Naive B cell (primary cell): ENCODE measurements around the gene TSPY2. TPM values are rescaled to one million over a fixed set of nuclear protein-coding genes. Genes with fewer than 3 reads are reported as not detected.
"Not testable (repeated sequence)": the region's sequence is repeated elsewhere in the genome, so short reads cannot be mapped to it uniquely, and the experiment has no call there.

ENCODE experiments used
- ATAC-seq, 2 donors: fragments of 150-1000 bp; cut with Tn5 transposase; 2 replicates each; pipeline ENCODE4 v1.10.0; 2021; ENCODE audit warnings: low read depth in 2 of 2, mild to moderate bottlenecking in 2 of 2, moderate library complexity in 2 of 2
- DNase-seq: peaks from one replicate; pipeline ENCODE4 v3.0.0; 2022
- H3K27ac Mint-ChIP-seq, 6 donors: one replicate each; pipeline ENCODE4 v1.8.0; 2020 to 2022; ENCODE audit warnings: mild to moderate bottlenecking in 6 of 6, mixed read lengths in 6 of 6, moderate library complexity in 5 of 6, inconsistent platforms in 2 of 6
- H3K27me3 Mint-ChIP-seq, 3 donors: one replicate each; pipeline ENCODE4 v1.8.0; 2021 to 2022; ENCODE audit warnings: mixed read lengths in 3 of 3, mild to moderate bottlenecking in 1 of 3
- H3K36me3 Mint-ChIP-seq, 2 donors: one replicate each; pipeline ENCODE4 v1.8.0; 2020 to 2022; ENCODE audit warnings: mixed read lengths in 2 of 2, inconsistent platforms in 1 of 2, mild to moderate bottlenecking in 1 of 2
- H3K4me1 Mint-ChIP-seq, 3 donors: one replicate each; pipeline ENCODE4 v1.8.0; 2020 to 2022; ENCODE audit warnings: mixed read lengths in 3 of 3, inconsistent platforms in 1 of 3, mild to moderate bottlenecking in 1 of 3, moderate library complexity in 1 of 3
- H3K4me3 Mint-ChIP-seq, 8 donors: one replicate each; pipeline ENCODE4 v1.8.0; 2020 to 2022; ENCODE audit warnings: mild to moderate bottlenecking in 8 of 8, mixed read lengths in 8 of 8, moderate library complexity in 8 of 8, inconsistent platforms in 2 of 8
- H3K9me3 Mint-ChIP-seq, 7 donors: one replicate each; pipeline ENCODE4 v1.8.0; 2020 to 2022; ENCODE audit warnings: mixed read lengths in 7 of 7, mild to moderate bottlenecking in 5 of 7, inconsistent platforms in 2 of 7, moderate library complexity in 1 of 7
- polyA plus RNA-seq, 6 donors: library from polyadenylated mRNA; unstranded; fragments of 300-500 nt; fragmentation: Illumina TruSeq; gene quantifications; one replicate each; pipeline ENCODE4 v1.2.3, GENCODE V29; 2021; ENCODE audit warnings: low read depth in 6 of 6

The TSPY2 gene, protein sequence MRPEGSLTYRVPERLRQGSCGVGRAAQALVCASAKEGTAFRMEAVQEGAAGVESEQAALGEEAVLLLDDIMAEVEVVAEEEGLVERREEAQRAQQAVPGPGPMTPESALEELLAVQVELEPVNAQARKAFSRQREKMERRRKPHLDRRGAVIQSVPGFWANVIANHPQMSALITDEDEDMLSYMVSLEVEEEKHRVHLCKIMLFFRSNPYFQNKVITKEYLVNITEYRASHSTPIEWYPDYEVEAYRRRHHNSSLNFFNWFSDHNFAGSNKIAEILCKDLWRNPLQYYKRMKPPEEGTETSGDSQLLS
- polyA plus RNA-seq: not detected

DNA sequence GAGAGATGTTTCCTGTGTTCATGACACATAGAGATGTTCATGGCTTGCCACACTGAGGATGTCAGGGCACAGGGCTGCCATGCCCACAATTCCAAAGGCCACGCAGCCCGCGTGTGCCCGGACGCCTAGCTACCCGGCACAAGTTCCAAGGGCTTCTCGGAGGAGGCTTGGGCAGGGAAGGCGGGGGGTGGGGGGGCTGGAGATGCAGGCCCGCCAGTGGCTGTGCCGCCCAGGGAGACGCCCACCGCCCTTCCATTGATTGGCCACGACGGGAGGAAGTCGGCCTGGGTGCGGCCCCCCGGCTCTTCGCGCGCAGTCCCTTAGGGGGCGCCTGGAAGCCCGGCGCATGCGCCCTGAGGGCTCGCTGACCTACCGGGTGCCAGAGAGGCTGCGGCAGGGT is at the start of gene TSPY2:
TSS of gene TSPY2 (plus strand) at position 301 of the 400 bp plus-strand sequence. CDS start at position 347, 46 bp downstream.
- not testable (repeated sequence) for H3K4me3 Mint-ChIP-seq, DNase-seq, H3K27me3 Mint-ChIP-seq, H3K9me3 Mint-ChIP-seq, ATAC-seq, H3K36me3 Mint-ChIP-seq, H3K27ac Mint-ChIP-seq, H3K4me1 Mint-ChIP-seq

DNA sequence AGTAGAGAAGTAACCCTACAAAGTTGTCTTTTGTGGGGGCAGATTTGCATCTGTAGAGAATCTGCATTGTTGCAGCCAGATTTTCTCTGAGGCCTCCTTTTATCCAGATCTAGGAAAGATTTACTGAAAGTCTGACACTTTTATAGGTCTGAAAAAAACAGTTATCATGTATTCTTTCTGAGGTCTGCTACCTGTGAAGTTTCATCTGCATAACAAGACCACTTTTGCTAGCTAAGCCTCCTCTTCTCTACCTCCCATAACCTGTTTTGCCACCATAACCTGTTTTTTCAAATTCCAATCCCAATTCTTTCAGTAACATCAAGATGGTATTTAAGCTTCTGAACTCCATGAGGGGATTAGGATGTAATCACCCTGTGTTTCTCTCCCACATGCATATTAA is 36.5 kb upstream of the TSPY2 start:
- ATAC-seq, H3K9me3 Mint-ChIP-seq, DNase-seq, H3K36me3 Mint-ChIP-seq, H3K4me3 Mint-ChIP-seq, H3K27ac Mint-ChIP-seq, H3K4me1 Mint-ChIP-seq, H3K27me3 Mint-ChIP-seq: not testable (repeated sequence)

DNA sequence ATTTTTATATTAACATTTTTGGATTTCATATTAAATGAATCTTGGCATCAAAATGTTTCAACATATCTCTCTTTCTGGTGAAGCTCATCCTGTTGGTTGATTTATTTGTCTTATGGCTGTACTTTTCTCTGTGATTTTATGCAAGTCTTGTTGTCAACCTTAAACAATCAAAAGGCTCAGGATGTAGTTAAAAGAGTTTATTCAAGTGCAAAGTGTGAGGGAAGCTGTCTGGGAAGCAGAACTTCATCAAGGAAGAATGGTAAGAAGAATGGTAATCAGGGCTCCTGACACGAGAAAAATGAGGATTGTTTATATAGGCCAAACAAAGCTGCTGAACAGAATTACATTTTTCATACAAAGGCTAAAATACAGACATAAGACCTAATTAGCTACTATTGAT is 29.0 kb upstream of the TSPY2 start:
- not testable (repeated sequence) for H3K4me3 Mint-ChIP-seq, H3K27ac Mint-ChIP-seq, H3K36me3 Mint-ChIP-seq, DNase-seq, H3K9me3 Mint-ChIP-seq, H3K27me3 Mint-ChIP-seq, ATAC-seq, H3K4me1 Mint-ChIP-seq

DNA sequence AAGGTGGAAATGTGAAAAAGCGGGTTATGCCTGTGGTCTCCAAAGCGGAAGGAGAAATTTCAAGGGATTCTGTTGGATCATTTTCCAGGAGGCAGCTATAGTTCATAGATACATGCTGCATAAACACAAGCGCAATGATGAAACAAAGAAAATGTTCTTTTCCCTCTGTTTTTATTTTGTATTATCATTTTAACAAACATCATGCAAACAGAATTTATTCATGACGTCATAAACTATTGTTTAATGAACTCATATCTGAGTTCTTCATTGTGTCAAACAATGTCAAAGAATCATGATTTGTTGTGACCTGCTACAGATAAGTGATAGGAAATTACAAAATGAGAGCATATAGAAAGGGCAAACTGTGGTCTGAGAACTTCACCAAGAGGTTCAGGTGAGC is 23.8 kb downstream of the TSPY2 start:
- H3K36me3 Mint-ChIP-seq, H3K4me1 Mint-ChIP-seq, H3K27ac Mint-ChIP-seq, H3K4me3 Mint-ChIP-seq, ATAC-seq, DNase-seq, H3K9me3 Mint-ChIP-seq, H3K27me3 Mint-ChIP-seq: not testable (repeated sequence)
